ENCODE results near the gene ADAMTS15.
A peak's percentile ranks its signal among the peaks of the same experiment; 100 is the strongest.

The ADAMTS15 gene

DNA sequence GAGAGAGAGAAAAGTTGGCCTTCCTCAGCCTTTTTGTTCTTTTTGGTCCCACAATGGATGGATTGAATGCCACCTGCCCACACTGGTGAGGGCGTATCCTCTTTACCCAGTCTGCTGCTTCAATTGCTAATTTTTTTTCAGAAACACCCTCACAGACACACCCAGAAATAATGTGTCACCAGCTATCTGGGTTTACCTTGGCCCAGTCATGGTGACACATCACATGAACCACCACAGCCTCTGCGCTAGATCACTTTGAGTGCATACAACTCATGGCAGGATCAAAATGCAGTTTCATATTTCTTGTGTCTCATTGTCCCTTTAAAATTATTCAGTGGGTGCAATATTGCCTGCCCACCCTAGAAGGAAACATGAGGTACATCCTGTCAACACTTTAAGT is 63.3 kb downstream of the ADAMTS15 start:
- no peak for DNase-seq (ENCODE audit: low spot score)

GRCh38 chr11:130512662-130513061 is 64.2 kb downstream of the ADAMTS15 start:
- DNase-seq (ENCODE audit: low spot score) = peak; percentile 36

- DNase-seq (ENCODE audit: low spot score) = peak; percentile 25
These were observed 64.7 kb downstream of the ADAMTS15 start for GRCh38 chr11:130513132-130513531.

- no peak for DNase-seq (ENCODE audit: low spot score)
These were observed 65.9 kb downstream of the ADAMTS15 start for GRCh38 chr11:130514316-130514715.

DNA sequence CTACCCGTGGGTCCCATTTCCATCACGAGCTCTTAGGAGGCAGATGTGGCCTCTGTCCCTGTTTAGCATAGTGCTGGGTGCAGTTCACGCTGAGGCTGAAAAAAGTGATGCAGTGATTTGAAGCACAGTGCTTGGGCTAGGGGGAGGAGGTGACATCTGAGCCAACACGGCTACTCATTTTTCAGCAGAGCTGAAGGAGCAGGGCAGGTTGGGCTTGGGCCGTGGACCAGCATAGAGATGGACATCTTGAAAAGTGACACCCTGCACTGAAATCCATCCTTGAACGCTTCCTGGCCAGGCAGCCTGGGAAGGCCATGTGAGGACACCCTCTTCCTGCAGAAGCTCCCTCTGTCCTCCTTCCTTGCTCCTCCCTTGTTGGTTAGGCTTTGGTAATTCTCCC is 66.4 kb downstream of the ADAMTS15 start:
- DNase-seq (ENCODE audit: low spot score) = no peak

GRCh38 chr11:130515829-130516553 is 67.5 kb downstream of the ADAMTS15 start:
- DNase-seq (ENCODE audit: low spot score) = no peak

GRCh38 chr11:130516554-130517505 is 68.4 kb downstream of the ADAMTS15 start:
- DNase-seq (ENCODE audit: low spot score) = no peak

- DNase-seq (ENCODE audit: low spot score) = no peak
These were observed 69.8 kb downstream of the ADAMTS15 start for GRCh38 chr11:130518164-130518680.

- no peak for DNase-seq (ENCODE audit: low spot score)
These were observed 70.9 kb downstream of the ADAMTS15 start for GRCh38 chr11:130519128-130519932.

- DNase-seq (ENCODE audit: low spot score) = no peak
These were observed 71.8 kb downstream of the ADAMTS15 start for GRCh38 chr11:130520271-130520671.

DNA sequence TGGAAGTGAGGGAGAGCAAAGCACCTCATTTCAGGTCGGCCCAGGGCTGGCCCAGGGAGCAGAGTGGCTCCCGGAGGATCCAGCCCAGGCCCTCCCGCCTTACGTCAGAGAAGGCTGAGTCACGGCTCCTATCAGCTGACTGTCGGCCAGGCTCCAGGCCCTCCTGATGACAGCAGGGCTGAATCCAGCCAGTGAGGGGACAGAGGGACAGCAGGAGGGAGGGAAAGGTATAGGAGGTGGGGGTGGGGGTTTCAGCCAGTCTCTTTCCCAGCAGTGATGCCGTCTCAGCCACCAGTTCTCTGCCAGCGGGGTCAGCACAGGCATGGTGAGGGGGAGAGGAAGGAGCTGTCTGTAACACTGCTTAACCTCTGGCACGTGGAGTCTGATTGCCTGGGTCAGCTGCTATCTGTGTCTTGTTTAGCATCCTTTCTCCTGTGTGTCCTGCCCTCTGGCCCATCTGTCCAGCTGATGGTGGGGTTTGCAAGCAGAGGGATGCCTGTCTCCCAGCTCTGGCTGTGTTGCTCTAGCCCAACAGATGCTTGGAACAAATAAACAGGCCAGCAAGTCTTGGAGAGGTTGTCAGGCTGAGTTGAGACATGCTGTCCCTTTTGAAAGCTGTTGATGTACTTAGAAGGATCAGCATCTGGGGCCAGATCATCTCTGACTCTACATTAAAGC is 74.0 kb downstream of the ADAMTS15 start:
- DNase-seq (ENCODE audit: low spot score) = peak; percentile 77

- no peak for DNase-seq (ENCODE audit: low spot score)
These were observed 74.7 kb downstream of the ADAMTS15 start for GRCh38 chr11:130523166-130523565.

- no peak for DNase-seq (ENCODE audit: low spot score)
These were observed 75.2 kb downstream of the ADAMTS15 start for GRCh38 chr11:130523609-130524008.

DNA sequence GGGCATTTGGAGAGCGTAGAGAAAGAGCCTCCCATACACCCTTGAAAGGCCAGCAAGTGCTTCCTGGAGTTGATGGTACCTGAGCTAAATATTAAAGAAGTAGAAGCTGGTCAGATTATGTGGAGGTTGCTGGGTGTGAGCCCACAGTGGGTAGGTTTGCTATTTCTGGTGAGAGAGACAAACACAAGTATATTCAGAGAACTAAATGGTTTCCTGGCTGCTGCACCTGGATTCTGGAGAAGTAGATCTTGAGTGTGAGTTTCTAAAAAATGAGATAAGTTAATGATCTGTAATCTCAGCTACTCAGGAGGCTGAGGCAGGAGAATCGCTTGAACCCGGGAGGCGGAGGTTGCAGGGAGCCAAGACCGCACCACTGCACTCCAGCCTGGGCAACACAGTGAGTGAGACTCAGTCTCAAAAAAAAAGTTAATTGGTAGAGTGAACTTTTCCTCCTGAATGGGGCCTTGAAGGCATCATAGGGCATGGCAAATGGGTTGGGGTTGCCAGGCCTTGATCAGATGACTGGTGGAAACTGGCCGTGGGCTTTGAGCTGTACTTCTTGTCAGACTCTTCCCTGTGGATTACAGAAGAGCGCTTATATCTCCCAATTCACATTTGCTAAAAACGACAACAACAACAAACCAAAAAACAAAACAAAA is 75.8 kb downstream of the ADAMTS15 start:
- DNase-seq (ENCODE audit: low spot score) = no peak

DNA sequence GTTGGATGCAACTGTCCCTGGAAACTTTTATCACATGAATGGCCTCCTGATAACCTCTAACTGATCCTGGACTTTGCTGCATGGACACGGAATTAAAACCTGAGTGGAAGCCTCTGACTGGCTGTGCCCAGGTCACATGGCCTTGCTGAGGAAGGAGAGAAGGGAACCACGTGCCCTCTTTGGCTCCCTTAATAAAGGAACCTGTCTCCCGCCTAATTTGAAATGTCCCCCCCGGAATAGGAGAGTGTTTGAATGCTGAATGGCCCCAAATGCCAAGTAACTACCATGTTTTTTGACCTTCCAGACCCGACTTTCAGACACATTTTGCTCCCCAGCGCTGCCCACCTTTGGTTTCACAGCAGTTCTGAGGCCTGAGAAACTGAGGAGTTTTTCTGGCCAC is 76.9 kb downstream of the ADAMTS15 start:
- no peak for DNase-seq (ENCODE audit: low spot score)

All from ecto neural progenitor cell (in vitro differentiated cells).